ENCODE data around the gene PGGHG.

DNA sequence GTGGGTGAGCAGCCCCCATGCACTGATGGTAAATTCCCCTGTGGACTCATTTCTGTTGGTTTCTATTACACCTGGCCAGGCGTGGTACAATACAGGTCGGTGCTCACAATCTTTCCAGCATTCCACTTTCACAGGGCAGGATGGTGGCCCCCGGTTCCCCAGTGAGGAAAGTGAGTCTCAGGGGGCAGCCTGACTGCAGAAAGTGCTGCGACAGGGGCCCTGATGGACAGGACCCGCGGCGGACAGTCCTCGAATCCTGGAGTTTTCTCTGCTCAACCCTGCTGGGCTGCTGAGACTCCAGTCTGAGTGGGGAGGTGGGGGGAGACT lies 3.1 kb upstream of the PGGHG start:
- TF ChIP-seq, protein P1, sequence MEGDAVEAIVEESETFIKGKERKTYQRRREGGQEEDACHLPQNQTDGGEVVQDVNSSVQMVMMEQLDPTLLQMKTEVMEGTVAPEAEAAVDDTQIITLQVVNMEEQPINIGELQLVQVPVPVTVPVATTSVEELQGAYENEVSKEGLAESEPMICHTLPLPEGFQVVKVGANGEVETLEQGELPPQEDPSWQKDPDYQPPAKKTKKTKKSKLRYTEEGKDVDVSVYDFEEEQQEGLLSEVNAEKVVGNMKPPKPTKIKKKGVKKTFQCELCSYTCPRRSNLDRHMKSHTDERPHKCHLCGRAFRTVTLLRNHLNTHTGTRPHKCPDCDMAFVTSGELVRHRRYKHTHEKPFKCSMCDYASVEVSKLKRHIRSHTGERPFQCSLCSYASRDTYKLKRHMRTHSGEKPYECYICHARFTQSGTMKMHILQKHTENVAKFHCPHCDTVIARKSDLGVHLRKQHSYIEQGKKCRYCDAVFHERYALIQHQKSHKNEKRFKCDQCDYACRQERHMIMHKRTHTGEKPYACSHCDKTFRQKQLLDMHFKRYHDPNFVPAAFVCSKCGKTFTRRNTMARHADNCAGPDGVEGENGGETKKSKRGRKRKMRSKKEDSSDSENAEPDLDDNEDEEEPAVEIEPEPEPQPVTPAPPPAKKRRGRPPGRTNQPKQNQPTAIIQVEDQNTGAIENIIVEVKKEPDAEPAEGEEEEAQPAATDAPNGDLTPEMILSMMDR (IDR thresholded peaks at IDR 0.05; ENCODE audit: low read length), result no peak
- TF ChIP-seq EZH2 (IDR thresholded peaks at IDR 0.05; ENCODE audit: borderline replicate concordance, low read length), result no peak
